HepG2 (cell line): ENCODE measurements around the gene RABGGTA. TPM values are rescaled to one million over a fixed set of nuclear protein-coding genes. Genes with fewer than 3 reads are reported as not detected.
A peak's percentile ranks its signal among the peaks of the same experiment; 100 is the strongest.

Experiments used
- NCOA1 ChIP-seq: sonication (generic); formaldehyde crosslinking; IDR thresholded peaks from 2 replicates; pipeline ENCODE4 v1.9.0; 2021; ENCODE audit warnings: missing genetic modification reagents
- TOPORS ChIP-seq: sonication (generic); formaldehyde crosslinking; IDR thresholded peaks from 2 replicates; pipeline ENCODE4 v1.8.0; 2023; ENCODE audit warnings: mild to moderate bottlenecking, missing genetic modification reagents
- ZNF264 ChIP-seq: sonication (generic); formaldehyde crosslinking; IDR thresholded peaks from 2 replicates; pipeline ENCODE4 v1.4.0; 2020; ENCODE audit warnings: missing genetic modification reagents
- ZNF333 ChIP-seq: sonication (generic); formaldehyde crosslinking; IDR thresholded peaks from 2 replicates; pipeline ENCODE4 v1.4.0; 2020; ENCODE audit warnings: mild to moderate bottlenecking, missing genetic modification reagents, borderline replicate concordance
- polyA plus RNA-seq, 8 experiments: library from polyadenylated mRNA; depleted of rRNA in 3 of 8; stranded (reverse) in 7 of 8; unstranded in 1 of 8; fragments of >200 nt; fragmentation: Illumina TruSeq in 4 of 8; extraction: Trizol in 4 of 8; gene quantifications; 2 replicates each; pipeline versions ENCODE4 v1.2.1 to v1.2.3, GENCODE V29; 2011 to 2016; ENCODE audit warnings: low read depth in 4 of 8, missing spikeins in 1 of 8, mixed read lengths in 1 of 8; ENCODE audit not compliant: insufficient read depth in 1 of 8
- total RNA-seq, 5 experiments: library from RNA; depleted of rRNA; stranded (reverse); fragments of >200 nt; fragmentation: Illumina TruSeq; extraction: Trizol; gene quantifications; 2 replicates each; pipeline ENCODE4 v1.2.3, GENCODE V29; 2016; ENCODE audit warnings: low read depth in 1 of 5
- TF ChIP-seq, protein P1 (sequence below), 2 experiments: fragments of 450-650 bp in 1 of 2; sonication (generic) in 1 of 2; formaldehyde crosslinking in 1 of 2; IDR thresholded peaks; 2 replicates each; pipeline versions ENCODE4 v1.6.1 to v1.8.0; 2016 to 2022; ENCODE audit warnings: antibody characterized with exemption in 1 of 2, mild to moderate bottlenecking in 1 of 2, missing genetic modification reagents in 1 of 2
- TF ChIP-seq, protein P2 (sequence below): sonication (generic); formaldehyde crosslinking; IDR thresholded peaks from 2 replicates; pipeline ENCODE4 v1.5.1; 2020; ENCODE audit warnings: mild to moderate bottlenecking, missing genetic modification reagents, borderline replicate concordance
- TF ChIP-seq, protein P3 (sequence below): IDR thresholded peaks from 2 replicates; pipeline ENCODE4 v1.6.1; 2016; ENCODE audit warnings: low read depth, missing genetic modification reagents, missing compliant biosample characterization

RABGGTA gene
- total and polyA plus RNA-seq, 2 of the 13 experiments (the other 11 are each of a cell fraction or from before 2014, with no cell fraction given): 57.9 to 90.8 TPM

GRCh38 chr14:24315807-24316596, 44.6 kb upstream of the RABGGTA start (continued):
- TF ChIP-seq, protein P1, sequence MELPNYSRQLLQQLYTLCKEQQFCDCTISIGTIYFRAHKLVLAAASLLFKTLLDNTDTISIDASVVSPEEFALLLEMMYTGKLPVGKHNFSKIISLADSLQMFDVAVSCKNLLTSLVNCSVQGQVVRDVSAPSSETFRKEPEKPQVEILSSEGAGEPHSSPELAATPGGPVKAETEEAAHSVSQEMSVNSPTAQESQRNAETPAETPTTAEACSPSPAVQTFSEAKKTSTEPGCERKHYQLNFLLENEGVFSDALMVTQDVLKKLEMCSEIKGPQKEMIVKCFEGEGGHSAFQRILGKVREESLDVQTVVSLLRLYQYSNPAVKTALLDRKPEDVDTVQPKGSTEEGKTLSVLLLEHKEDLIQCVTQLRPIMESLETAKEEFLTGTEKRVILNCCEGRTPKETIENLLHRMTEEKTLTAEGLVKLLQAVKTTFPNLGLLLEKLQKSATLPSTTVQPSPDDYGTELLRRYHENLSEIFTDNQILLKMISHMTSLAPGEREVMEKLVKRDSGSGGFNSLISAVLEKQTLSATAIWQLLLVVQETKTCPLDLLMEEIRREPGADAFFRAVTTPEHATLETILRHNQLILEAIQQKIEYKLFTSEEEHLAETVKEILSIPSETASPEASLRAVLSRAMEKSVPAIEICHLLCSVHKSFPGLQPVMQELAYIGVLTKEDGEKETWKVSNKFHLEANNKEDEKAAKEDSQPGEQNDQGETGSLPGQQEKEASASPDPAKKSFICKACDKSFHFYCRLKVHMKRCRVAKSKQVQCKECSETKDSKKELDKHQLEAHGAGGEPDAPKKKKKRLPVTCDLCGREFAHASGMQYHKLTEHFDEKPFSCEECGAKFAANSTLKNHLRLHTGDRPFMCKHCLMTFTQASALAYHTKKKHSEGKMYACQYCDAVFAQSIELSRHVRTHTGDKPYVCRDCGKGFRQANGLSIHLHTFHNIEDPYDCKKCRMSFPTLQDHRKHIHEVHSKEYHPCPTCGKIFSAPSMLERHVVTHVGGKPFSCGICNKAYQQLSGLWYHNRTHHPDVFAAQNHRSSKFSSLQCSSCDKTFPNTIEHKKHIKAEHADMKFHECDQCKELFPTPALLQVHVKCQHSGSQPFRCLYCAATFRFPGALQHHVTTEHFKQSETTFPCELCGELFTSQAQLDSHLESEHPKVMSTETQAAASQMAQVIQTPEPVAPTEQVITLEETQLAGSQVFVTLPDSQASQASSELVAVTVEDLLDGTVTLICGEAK (IDR thresholded peaks at IDR 0.05): no peak
- TF ChIP-seq, protein P1 (CRISPR knock-in tag; IDR thresholded peaks at IDR 0.05): peak; percentile 95
- peak; percentile 99 for TF ChIP-seq TOPORS (CRISPR knock-in tag)
- TF ChIP-seq ZNF264: peak; percentile 96
- TF ChIP-seq, protein P2, sequence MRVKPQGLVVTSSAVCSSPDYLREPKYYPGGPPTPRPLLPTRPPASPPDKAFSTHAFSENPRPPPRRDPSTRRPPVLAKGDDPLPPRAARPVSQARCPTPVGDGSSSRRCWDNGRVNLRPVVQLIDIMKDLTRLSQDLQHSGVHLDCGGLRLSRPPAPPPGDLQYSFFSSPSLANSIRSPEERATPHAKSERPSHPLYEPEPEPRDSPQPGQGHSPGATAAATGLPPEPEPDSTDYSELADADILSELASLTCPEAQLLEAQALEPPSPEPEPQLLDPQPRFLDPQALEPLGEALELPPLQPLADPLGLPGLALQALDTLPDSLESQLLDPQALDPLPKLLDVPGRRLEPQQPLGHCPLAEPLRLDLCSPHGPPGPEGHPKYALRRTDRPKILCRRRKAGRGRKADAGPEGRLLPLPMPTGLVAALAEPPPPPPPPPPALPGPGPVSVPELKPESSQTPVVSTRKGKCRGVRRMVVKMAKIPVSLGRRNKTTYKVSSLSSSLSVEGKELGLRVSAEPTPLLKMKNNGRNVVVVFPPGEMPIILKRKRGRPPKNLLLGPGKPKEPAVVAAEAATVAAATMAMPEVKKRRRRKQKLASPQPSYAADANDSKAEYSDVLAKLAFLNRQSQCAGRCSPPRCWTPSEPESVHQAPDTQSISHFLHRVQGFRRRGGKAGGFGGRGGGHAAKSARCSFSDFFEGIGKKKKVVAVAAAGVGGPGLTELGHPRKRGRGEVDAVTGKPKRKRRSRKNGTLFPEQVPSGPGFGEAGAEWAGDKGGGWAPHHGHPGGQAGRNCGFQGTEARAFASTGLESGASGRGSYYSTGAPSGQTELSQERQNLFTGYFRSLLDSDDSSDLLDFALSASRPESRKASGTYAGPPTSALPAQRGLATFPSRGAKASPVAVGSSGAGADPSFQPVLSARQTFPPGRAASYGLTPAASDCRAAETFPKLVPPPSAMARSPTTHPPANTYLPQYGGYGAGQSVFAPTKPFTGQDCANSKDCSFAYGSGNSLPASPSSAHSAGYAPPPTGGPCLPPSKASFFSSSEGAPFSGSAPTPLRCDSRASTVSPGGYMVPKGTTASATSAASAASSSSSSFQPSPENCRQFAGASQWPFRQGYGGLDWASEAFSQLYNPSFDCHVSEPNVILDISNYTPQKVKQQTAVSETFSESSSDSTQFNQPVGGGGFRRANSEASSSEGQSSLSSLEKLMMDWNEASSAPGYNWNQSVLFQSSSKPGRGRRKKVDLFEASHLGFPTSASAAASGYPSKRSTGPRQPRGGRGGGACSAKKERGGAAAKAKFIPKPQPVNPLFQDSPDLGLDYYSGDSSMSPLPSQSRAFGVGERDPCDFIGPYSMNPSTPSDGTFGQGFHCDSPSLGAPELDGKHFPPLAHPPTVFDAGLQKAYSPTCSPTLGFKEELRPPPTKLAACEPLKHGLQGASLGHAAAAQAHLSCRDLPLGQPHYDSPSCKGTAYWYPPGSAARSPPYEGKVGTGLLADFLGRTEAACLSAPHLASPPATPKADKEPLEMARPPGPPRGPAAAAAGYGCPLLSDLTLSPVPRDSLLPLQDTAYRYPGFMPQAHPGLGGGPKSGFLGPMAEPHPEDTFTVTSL (CRISPR knock-in tag): no peak
- TF ChIP-seq NCOA1 (CRISPR knock-in tag): no peak
- TF ChIP-seq ZNF333 (CRISPR knock-in tag): peak; percentile 99
- TF ChIP-seq, protein P3, sequence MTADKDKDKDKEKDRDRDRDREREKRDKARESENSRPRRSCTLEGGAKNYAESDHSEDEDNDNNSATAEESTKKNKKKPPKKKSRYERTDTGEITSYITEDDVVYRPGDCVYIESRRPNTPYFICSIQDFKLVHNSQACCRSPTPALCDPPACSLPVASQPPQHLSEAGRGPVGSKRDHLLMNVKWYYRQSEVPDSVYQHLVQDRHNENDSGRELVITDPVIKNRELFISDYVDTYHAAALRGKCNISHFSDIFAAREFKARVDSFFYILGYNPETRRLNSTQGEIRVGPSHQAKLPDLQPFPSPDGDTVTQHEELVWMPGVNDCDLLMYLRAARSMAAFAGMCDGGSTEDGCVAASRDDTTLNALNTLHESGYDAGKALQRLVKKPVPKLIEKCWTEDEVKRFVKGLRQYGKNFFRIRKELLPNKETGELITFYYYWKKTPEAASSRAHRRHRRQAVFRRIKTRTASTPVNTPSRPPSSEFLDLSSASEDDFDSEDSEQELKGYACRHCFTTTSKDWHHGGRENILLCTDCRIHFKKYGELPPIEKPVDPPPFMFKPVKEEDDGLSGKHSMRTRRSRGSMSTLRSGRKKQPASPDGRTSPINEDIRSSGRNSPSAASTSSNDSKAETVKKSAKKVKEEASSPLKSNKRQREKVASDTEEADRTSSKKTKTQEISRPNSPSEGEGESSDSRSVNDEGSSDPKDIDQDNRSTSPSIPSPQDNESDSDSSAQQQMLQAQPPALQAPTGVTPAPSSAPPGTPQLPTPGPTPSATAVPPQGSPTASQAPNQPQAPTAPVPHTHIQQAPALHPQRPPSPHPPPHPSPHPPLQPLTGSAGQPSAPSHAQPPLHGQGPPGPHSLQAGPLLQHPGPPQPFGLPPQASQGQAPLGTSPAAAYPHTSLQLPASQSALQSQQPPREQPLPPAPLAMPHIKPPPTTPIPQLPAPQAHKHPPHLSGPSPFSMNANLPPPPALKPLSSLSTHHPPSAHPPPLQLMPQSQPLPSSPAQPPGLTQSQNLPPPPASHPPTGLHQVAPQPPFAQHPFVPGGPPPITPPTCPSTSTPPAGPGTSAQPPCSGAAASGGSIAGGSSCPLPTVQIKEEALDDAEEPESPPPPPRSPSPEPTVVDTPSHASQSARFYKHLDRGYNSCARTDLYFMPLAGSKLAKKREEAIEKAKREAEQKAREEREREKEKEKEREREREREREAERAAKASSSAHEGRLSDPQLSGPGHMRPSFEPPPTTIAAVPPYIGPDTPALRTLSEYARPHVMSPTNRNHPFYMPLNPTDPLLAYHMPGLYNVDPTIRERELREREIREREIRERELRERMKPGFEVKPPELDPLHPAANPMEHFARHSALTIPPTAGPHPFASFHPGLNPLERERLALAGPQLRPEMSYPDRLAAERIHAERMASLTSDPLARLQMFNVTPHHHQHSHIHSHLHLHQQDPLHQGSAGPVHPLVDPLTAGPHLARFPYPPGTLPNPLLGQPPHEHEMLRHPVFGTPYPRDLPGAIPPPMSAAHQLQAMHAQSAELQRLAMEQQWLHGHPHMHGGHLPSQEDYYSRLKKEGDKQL (CRISPR knock-in tag): peak; percentile 65; the same call in 1 of the 2 replicates
